NT2/D1 (cell line): ENCODE data around the gene FAM118B.

Experiments
- YY1 ChIP-seq: IDR thresholded peaks from 2 replicates; pipeline ENCODE4 v1.6.1; 2011; ENCODE audit not compliant: insufficient read length, insufficient read depth
- ZNF274 ChIP-seq: IDR thresholded peaks from 2 replicates; pipeline ENCODE4 v1.6.1; 2011; ENCODE audit warnings: mild to moderate bottlenecking, low read depth, low read length

- TF ChIP-seq ZNF274 (no peak), YY1 (no peak)
Measured at GRCh38 chr11:126284829-126285228, 73.2 kb downstream of the FAM118B start.
